Breast epithelium (tissue), 4 donors: ENCODE results near the gene DCANP1. TPM values are rescaled to one million over a fixed set of nuclear protein-coding genes. Genes with fewer than 3 reads are reported as not detected.

Experiments
- DNase-seq, 2 donors: peaks; one replicate each; pipeline ENCODE4 v3.0.0-alpha.2; 2019; ENCODE audit warnings: low spot score in 2 of 2
- H3K27ac ChIP-seq, 2 donors: fragments of 200-600 bp; sonication (generic) in 1 of 2; one replicate each; pipeline ENCODE4 v1.5.1; 2016 to 2019; ENCODE audit warnings: mild to moderate bottlenecking in 1 of 2
- H3K27me3 ChIP-seq, 2 donors: fragments of 200-600 bp; sonication (generic) in 1 of 2; one replicate each; pipeline versions ENCODE4 v1.5.1 to v1.6.0; 2017 to 2019; ENCODE audit warnings: control low read depth in 1 of 2, mild to moderate bottlenecking in 1 of 2
- H3K36me3 ChIP-seq: fragments of 200-600 bp; one replicate; pipeline ENCODE4 v1.5.1; 2019
- H3K4me1 ChIP-seq, 2 donors: fragments of 200-600 bp; sonication (generic); one replicate each; pipeline ENCODE4 v1.5.1; 2016 to 2019; ENCODE audit warnings: control low read depth in 1 of 2
- H3K4me3 ChIP-seq, 3 donors: fragments of 200-600 bp; sonication (generic); 1 replicate in 2 of 3; 2 replicates in 1 of 3; pipeline ENCODE4 v1.5.1; 2016 to 2019; ENCODE audit warnings: mild to moderate bottlenecking in 3 of 3, moderate library complexity in 2 of 3
- H3K9me3 ChIP-seq, 2 donors: fragments of 200-600 bp; sonication (generic) in 1 of 2; one replicate each; pipeline ENCODE4 v1.5.1; 2016 to 2019; ENCODE audit warnings: control low read depth in 1 of 2
- CTCF ChIP-seq, 3 donors: fragments of 450-650 bp; IDR thresholded peaks; one replicate each; pipeline ENCODE4 v1.5.1; 2016 to 2017; ENCODE audit warnings: antibody characterized with exemption in 3 of 3, mild to moderate bottlenecking in 3 of 3, moderate library complexity in 3 of 3
- POLR2A ChIP-seq: fragments of 450-650 bp; IDR thresholded peaks from one replicate; pipeline ENCODE4 v1.6.1; 2016; ENCODE audit warnings: antibody characterized with exemption, mild to moderate bottlenecking, moderate library complexity
- POLR2AphosphoS5 ChIP-seq, 3 donors: sonication (generic); formaldehyde crosslinking; IDR thresholded peaks; one replicate each; pipeline ENCODE4 v1.6.1; 2017; ENCODE audit warnings: antibody characterized with exemption in 3 of 3
- intact Hi-C: fragments of 100-400 bp; cut with DNase I; formaldehyde crosslinking; loops from one replicate; pipeline ENCODE4 v1.15.1; 2023; ENCODE audit warnings: low total_unique reads
- total RNA-seq, 3 donors: library from RNA; depleted of rRNA; stranded (reverse); fragments of >200 nt; gene quantifications; one replicate each; pipeline ENCODE4 v1.1.0, GENCODE V29; 2016

DCANP1 gene
- total RNA-seq, 3 donors from 2014 or later: not detected

DNA sequence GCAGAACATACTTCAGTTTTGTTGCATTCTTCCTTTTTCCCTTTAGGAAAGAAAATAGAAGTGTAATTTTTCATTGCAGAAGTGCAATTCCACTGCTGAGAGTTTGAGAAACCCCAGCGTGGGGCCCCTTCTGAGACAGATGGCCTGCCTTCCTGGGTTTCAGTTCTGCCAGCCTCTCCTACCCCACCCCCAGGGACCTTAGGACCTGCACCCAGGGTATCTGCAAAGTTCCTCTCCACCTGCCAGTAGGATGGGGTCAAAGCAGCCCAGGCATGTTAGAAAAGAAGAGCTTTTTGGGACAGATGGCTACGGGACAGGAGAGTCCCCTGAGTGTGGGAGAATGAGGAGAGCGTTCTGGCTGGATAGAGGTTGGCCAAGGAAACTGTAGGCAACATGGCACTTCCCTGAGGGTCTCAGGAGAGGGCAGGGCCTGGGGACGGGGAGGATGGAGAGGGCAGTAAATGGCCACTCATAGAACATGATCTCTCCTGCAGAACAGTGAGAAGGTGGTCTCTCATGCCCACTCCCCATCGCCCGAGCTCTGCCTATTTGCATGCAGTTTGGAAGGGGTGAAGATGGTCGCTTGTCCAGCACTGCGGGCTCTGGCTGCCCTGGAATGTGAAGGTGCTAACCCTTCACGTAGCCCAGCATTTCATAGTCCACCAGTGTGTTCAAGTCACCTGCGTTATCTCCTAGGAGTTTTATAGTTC, 5.3 kb upstream of the DCANP1 start, which contains the start of gene TIFAB:
Gene TIFAB (minus strand): TSS at position 31 of the 710 bp plus-strand sequence. CDS start 2,412 bp downstream, outside the sequence.
- Histone ChIP-seq H3K36me3 (no peaks in the 10 kb centered on the region), H3K27me3 (no peaks in the 10 kb centered on the region), H3K4me3 (no peak within 1 kb of the TSS), H3K9me3 (no peaks in the 10 kb centered on the region), H3K4me1 (no peaks in the 10 kb centered on the region), H3K27ac (no peak within 1 kb of the TSS)
- no peak for DNase-seq
- intact Hi-C loops: no loop called here
- TF ChIP-seq POLR2AphosphoS5 (IDR thresholded peaks at IDR 0.05): no peak
- no peak for TF ChIP-seq POLR2A

DNA sequence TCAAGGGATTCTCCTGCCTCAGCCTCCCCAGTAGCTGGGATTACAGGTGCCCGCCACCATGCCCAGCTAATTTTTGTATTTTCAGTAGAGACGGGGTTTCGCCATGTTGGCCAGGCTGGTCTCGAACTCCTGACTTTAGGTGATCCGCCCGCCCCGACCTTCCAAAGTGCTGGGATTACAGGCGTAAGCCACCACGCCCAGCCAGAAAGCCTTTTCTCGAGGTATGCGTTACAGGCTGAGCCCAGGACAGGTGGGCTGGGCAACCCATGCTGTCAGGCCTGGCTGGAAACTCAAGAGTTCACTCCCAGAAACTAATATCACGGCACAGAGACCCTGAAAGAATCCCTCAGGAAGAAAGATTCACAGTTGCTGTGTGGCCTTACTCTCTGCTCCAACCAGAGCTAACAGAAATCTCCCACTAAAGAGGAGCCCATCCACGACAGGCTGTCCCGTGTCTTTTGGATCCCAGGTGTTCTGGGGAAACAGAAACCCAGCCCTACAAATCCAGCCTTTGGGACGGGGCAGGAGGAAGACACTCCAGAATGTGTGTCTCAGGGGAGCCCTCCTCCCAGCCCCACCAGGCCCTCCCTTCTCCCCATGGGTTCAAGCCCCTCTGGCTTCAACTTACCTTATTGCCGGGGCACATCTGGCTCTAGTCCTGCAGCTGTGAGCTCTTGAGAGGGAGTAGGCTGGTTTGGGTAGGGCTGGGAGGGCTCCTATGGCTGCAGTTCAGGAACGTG, 4.6 kb upstream of the DCANP1 start:
- Histone ChIP-seq H3K9me3 (no peaks in the 10 kb centered on the region), H3K27me3 (no peaks in the 10 kb centered on the region), H3K4me3 (no peak overlapping the region), H3K27ac (no peak overlapping the region), H3K4me1 (no peaks in the 10 kb centered on the region), H3K36me3 (no peaks in the 10 kb centered on the region)
- DNase-seq: no peak
- TF ChIP-seq POLR2AphosphoS5 (IDR thresholded peaks at IDR 0.05) (no peak), POLR2A (no peak), CTCF (IDR thresholded peaks at IDR 0.05) (no peak)
- intact Hi-C loops: no loop called here

GRCh38 chr5:135450952-135451351, 3.8 kb upstream of the DCANP1 start:
- H3K4me3 ChIP-seq: no peak overlapping the region
- H3K27me3 ChIP-seq: no peaks in the 10 kb centered on the region
- H3K36me3 ChIP-seq: no peaks in the 10 kb centered on the region
- no peak for DNase-seq
- no peak for TF ChIP-seq POLR2A
- no peak for TF ChIP-seq CTCF (IDR thresholded peaks at IDR 0.05)
- no peak for TF ChIP-seq POLR2AphosphoS5 (IDR thresholded peaks at IDR 0.05)
- intact Hi-C loops: no loop called here
- no peaks in the 10 kb centered on the region for H3K4me1 ChIP-seq
- no peak overlapping the region for H3K27ac ChIP-seq
- H3K9me3 ChIP-seq: no peaks in the 10 kb centered on the region

GRCh38 chr5:135450336-135450735, 3.2 kb upstream of the DCANP1 start:
- Histone ChIP-seq H3K4me3 (no peak overlapping the region), H3K9me3 (no peaks in the 10 kb centered on the region), H3K36me3 (no peaks in the 10 kb centered on the region), H3K4me1 (no peaks in the 10 kb centered on the region), H3K27me3 (no peaks in the 10 kb centered on the region), H3K27ac (no peak overlapping the region)
- intact Hi-C loops: no loop called here
- no peak for DNase-seq
- TF ChIP-seq POLR2A (no peak), CTCF (IDR thresholded peaks at IDR 0.05) (no peak), POLR2AphosphoS5 (IDR thresholded peaks at IDR 0.05) (no peak)

DNA sequence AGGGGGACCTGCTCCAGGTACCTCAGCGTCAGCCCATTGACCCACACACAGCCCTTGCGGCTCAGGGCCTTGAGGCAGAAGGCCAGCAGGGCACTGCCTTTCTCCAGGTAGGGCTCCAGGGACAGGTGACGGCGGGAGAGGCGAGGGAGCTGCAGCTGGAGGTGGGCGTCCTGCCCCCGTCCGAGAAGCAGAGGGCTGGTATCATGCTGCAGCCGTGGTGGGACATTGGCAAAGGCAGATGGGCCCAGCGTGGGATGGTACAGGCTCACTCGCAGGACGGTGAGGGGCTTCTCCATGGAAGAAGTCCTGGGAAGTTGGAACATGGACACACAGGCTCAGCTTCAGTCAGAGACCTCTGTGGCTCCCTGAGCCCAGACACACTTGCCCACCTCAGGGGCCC, 2.5 kb upstream of the DCANP1 start:
- Histone ChIP-seq H3K4me1 (no peaks in the 10 kb centered on the region), H3K9me3 (no peaks in the 10 kb centered on the region), H3K36me3 (no peaks in the 10 kb centered on the region), H3K27me3 (no peaks in the 10 kb centered on the region), H3K27ac (no peak overlapping the region), H3K4me3 (no peak overlapping the region)
- intact Hi-C loops: no loop called here
- no peak for DNase-seq
- no peak for TF ChIP-seq POLR2A
- no peak for TF ChIP-seq POLR2AphosphoS5 (IDR thresholded peaks at IDR 0.05)
- TF ChIP-seq CTCF (IDR thresholded peaks at IDR 0.05): no peak
